NB4 (cell line): ENCODE data around the gene AXDND1.

Experiments used
- POLR2A ChIP-seq: IDR thresholded peaks from 2 replicates; pipeline ENCODE4 v1.6.1; 2011; ENCODE audit warnings: mild to moderate bottlenecking; ENCODE audit not compliant: insufficient read length; ENCODE audit errors: extremely low read depth
- TF ChIP-seq, protein P1 (sequence below): IDR thresholded peaks from one replicate; pipeline ENCODE4 v1.5.1; 2012; ENCODE audit warnings: low read depth, low read length

DNA sequence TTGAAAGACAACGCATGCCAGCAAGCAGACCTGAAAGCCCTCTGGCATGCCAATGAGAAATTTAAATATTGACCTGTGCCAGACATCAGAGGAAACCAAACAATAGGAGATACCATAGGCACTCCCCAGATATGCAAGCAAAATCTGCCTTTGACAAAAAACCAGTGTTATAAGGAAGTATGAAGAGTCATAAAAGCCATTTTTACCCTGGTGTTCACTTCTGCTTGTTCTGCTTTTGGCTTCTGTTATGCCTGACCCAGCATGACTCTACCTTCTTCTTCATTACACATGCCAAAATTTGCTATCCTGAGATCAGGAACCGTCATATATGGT, 183.6 kb downstream of the AXDND1 start:
- TF ChIP-seq, protein P1, sequence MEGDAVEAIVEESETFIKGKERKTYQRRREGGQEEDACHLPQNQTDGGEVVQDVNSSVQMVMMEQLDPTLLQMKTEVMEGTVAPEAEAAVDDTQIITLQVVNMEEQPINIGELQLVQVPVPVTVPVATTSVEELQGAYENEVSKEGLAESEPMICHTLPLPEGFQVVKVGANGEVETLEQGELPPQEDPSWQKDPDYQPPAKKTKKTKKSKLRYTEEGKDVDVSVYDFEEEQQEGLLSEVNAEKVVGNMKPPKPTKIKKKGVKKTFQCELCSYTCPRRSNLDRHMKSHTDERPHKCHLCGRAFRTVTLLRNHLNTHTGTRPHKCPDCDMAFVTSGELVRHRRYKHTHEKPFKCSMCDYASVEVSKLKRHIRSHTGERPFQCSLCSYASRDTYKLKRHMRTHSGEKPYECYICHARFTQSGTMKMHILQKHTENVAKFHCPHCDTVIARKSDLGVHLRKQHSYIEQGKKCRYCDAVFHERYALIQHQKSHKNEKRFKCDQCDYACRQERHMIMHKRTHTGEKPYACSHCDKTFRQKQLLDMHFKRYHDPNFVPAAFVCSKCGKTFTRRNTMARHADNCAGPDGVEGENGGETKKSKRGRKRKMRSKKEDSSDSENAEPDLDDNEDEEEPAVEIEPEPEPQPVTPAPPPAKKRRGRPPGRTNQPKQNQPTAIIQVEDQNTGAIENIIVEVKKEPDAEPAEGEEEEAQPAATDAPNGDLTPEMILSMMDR: no peak
- no peak for TF ChIP-seq POLR2A
